Progenitor cell of endocrine pancreas (in vitro differentiated cells): Measurements from ENCODE around the gene GABRQ. TPM values are rescaled to one million over a fixed set of nuclear protein-coding genes. Genes with fewer than 3 reads are reported as not detected.

Experiments used
- DNase-seq: peaks from one replicate; pipeline ENCODE4 v3.0.0; 2021; ENCODE audit warnings: low spot score; ENCODE audit not compliant: unreplicated experiment
- H3K27ac Mint-ChIP-seq: 2 replicates; pipeline ENCODE4 v1.8.0; 2021; ENCODE audit warnings: mild to moderate bottlenecking, moderate library complexity, mixed read lengths
- H3K27me3 Mint-ChIP-seq: 2 replicates; pipeline ENCODE4 v1.8.0; 2021; ENCODE audit warnings: mixed read lengths
- H3K36me3 Mint-ChIP-seq: 2 replicates; pipeline ENCODE4 v1.8.0; 2022; ENCODE audit warnings: mixed read lengths; ENCODE audit not compliant: insufficient read depth
- H3K4me1 Mint-ChIP-seq: 2 replicates; pipeline ENCODE4 v1.8.0; 2021; ENCODE audit warnings: low read depth, mixed read lengths
- H3K4me3 Mint-ChIP-seq: 2 replicates; pipeline ENCODE4 v1.8.0; 2021; ENCODE audit warnings: low read depth, mild to moderate bottlenecking, moderate library complexity, mixed read lengths
- H3K9me3 Mint-ChIP-seq: 2 replicates; pipeline ENCODE4 v1.8.0; 2021; ENCODE audit warnings: low read depth, mixed read lengths
- CTCF ChIP-seq: fragments of 200-600 bp; sonication (generic); IDR thresholded peaks from one replicate; pipeline ENCODE4 v1.5.0; 2021; ENCODE audit warnings: antibody characterized with exemption, mild to moderate bottlenecking; ENCODE audit not compliant: unreplicated experiment
- long read RNA-seq: library from polyadenylated mRNA; unstranded; transcript quantifications from one replicate; pipeline ENCODE4 v2.0.0, GENCODE V29; 2020
- total RNA-seq: library from RNA; stranded (reverse); gene quantifications from 2 replicates; pipeline ENCODE4 v1.2.1, GENCODE V29; 2021

Gene GABRQ
- 0.10 and 0.18 TPM in 2 replicates for total RNA-seq
- long read RNA-seq = 0 reads

- peak within 1 kb of the TSS; percentile 52 for H3K4me3 Mint-ChIP-seq
- DNase-seq = peak; percentile 40
- peaks cover 11% of the 10 kb centered on the region for H3K9me3 Mint-ChIP-seq
- H3K36me3 Mint-ChIP-seq = no peaks in the 10 kb centered on the region
- H3K4me1 Mint-ChIP-seq = no peaks in the 10 kb centered on the region
- no peak within 1 kb of the TSS for H3K27ac Mint-ChIP-seq
- no peak for TF ChIP-seq CTCF
- peaks cover 42% of the 10 kb centered on the region for H3K27me3 Mint-ChIP-seq
Observed at GRCh38 chrX:152637649-152638442, at the start of gene GABRQ. GABRQ (plus strand) TSS chrX:152637895; CDS start chrX:152638203, 308 bp downstream.

GRCh38 chrX:152588206-152588605 is 49.5 kb upstream of the GABRQ start:
- Mint-ChIP-seq H3K27ac (no peak overlapping the region), H3K4me1 (no peaks in the 10 kb centered on the region), H3K9me3 (peaks cover 26% of the 10 kb centered on the region), H3K27me3 (no peaks in the 10 kb centered on the region), H3K36me3 (no peaks in the 10 kb centered on the region), H3K4me3 (no peak overlapping the region)
- TF ChIP-seq CTCF = no peak
- DNase-seq = no peak

GRCh38 chrX:152600853-152601633 is 36.7 kb upstream of the GABRQ start:
- peaks cover 9% of the 10 kb centered on the region for H3K9me3 Mint-ChIP-seq
- H3K36me3 Mint-ChIP-seq = no peaks in the 10 kb centered on the region
- no peak for DNase-seq
- H3K4me1 Mint-ChIP-seq = no peaks in the 10 kb centered on the region
- TF ChIP-seq CTCF = no peak
- H3K27me3 Mint-ChIP-seq = peaks cover 6% of the 10 kb centered on the region
- H3K27ac Mint-ChIP-seq = no peak overlapping the region
- no peak overlapping the region for H3K4me3 Mint-ChIP-seq

GRCh38 chrX:152601848-152602616 is 35.7 kb upstream of the GABRQ start:
- peaks cover 11% of the 10 kb centered on the region for H3K9me3 Mint-ChIP-seq
- TF ChIP-seq CTCF = peak; percentile 13
- DNase-seq = no peak
- H3K36me3 Mint-ChIP-seq = no peaks in the 10 kb centered on the region
- H3K27ac Mint-ChIP-seq = no peak overlapping the region
- peaks cover 4% of the 10 kb centered on the region for H3K27me3 Mint-ChIP-seq
- no peaks in the 10 kb centered on the region for H3K4me1 Mint-ChIP-seq
- no peak overlapping the region for H3K4me3 Mint-ChIP-seq

- Mint-ChIP-seq H3K36me3 (no peaks in the 10 kb centered on the region), H3K4me1 (no peaks in the 10 kb centered on the region), H3K27me3 (no peaks in the 10 kb centered on the region), H3K4me3 (no peak overlapping the region), H3K9me3 (peaks cover 18% of the 10 kb centered on the region), H3K27ac (no peak overlapping the region)
- TF ChIP-seq CTCF = no peak
- DNase-seq = no peak
Observed at GRCh38 chrX:152614791-152615190, 22.9 kb upstream of the GABRQ start.
